Liver (tissue), 3 donors: Measurements from ENCODE around the gene S100Z.

Source experiments
- CTCF ChIP-seq: fragments of 150-350 bp; IDR thresholded peaks from 2 replicates; pipeline ENCODE4 v1.5.1; 2017; ENCODE audit warnings: improper control_type of control experiment, low read depth, low read length; ENCODE audit not compliant: missing input control
- TAF1 ChIP-seq: conservative IDR thresholded peaks from 2 replicates; pipeline ENCODE4 v1.6.1; 2016; ENCODE audit warnings: antibody characterized with exemption, mild to moderate bottlenecking
- donor health status: healthy.
- donor health status: healthy.

GRCh38 chr5:76942581-76942980 is 92.8 kb downstream of the S100Z start:
- TF ChIP-seq TAF1 (no peak), CTCF (no peak)
